Ramos (cell line): ENCODE measurements around the gene RABL2B.

Experiments
- in situ Hi-C: fragments of 300-500 bp; cut with MboI; formaldehyde crosslinking; loops from one replicate; pipeline ENCODE4 v1.14.3; 2022; ENCODE audit warnings: low sequenced_read_pairs; ENCODE audit not compliant: unreplicated experiment

Gene RABL2B

GRCh38 chr22:50724616-50725015, 58.8 kb downstream of the RABL2B start:
- in situ Hi-C loops: no loop called here

- in situ Hi-C loops: no loop called here
These were observed 59.4 kb downstream of the RABL2B start for GRCh38 chr22:50723991-50724390.

GRCh38 chr22:50722716-50723428, 60.6 kb downstream of the RABL2B start:
- in situ Hi-C loops: no loop called here

GRCh38 chr22:50722048-50722701, 61.3 kb downstream of the RABL2B start:
- in situ Hi-C loops: no loop called here

- in situ Hi-C loops: no loop called here
These were observed 62.1 kb downstream of the RABL2B start for GRCh38 chr22:50721257-50721844.

GRCh38 chr22:50720301-50721256, 62.9 kb downstream of the RABL2B start:
- in situ Hi-C loops: no loop called here

- in situ Hi-C loops: no loop called here
These were observed 63.6 kb downstream of the RABL2B start for GRCh38 chr22:50719814-50720300.

- in situ Hi-C loops: no loop called here
These were observed 65.1 kb downstream of the RABL2B start for GRCh38 chr22:50718352-50718709.

GRCh38 chr22:50717709-50718351, 65.6 kb downstream of the RABL2B start:
- in situ Hi-C loops: no loop called here
